K562 (cell line): ENCODE data around the gene HES3. TPM values are rescaled to one million over a fixed set of nuclear protein-coding genes. Genes with fewer than 3 reads are reported as not detected.

Source experiments
- BRD9 ChIP-seq: fragments of 450-650 bp; IDR thresholded peaks from 2 replicates; pipeline ENCODE4 v1.6.1; 2018; ENCODE audit warnings: low read depth; ENCODE audit not compliant: partially characterized antibody
- CBX1 ChIP-seq: sonication (generic); IDR thresholded peaks from 2 replicates; pipeline ENCODE4 v1.6.1; 2016; ENCODE audit warnings: antibody characterized with exemption, low read depth, mild to moderate bottlenecking
- CXXC5 ChIP-seq: fragments of 250-450 bp; sonication (Bioruptor Pico); IDR thresholded peaks from 2 replicates; pipeline ENCODE4 v1.8.0; 2022; ENCODE audit warnings: inconsistent platforms, mild to moderate bottlenecking, moderate library complexity
- HMGN3 ChIP-seq: IDR thresholded peaks from 2 replicates; pipeline ENCODE4 v1.6.1; 2011; ENCODE audit warnings: borderline replicate concordance, low read depth, mild to moderate bottlenecking, mixed read lengths, low read length; ENCODE audit not compliant: insufficient read length; ENCODE audit errors: extremely low read depth
- MYC ChIP-seq, 2 experiments: fragments of 250-450 bp in 1 of 2; sonication (Bioruptor Pico) in 1 of 2; IDR thresholded peaks; 2 replicates each; pipeline versions ENCODE4 v1.5.1 to v1.6.1; 2012 to 2021; ENCODE audit warnings: low read depth in 2 of 2, borderline replicate concordance in 1 of 2, improper control_type of control experiment in 1 of 2, low read length in 1 of 2, mild to moderate bottlenecking in 1 of 2, moderate library complexity in 1 of 2
- RB1 ChIP-seq: fragments of 450-650 bp; IDR thresholded peaks from 2 replicates; pipeline ENCODE4 v1.6.1; 2017; ENCODE audit warnings: low read depth, mild to moderate bottlenecking
- SMARCB1 ChIP-seq: IDR thresholded peaks from 2 replicates; pipeline ENCODE4 v1.6.1; 2011; ENCODE audit warnings: improper control_type of control experiment, low read depth; ENCODE audit not compliant: insufficient read length
- STAG1 ChIP-seq: sonication (generic); formaldehyde crosslinking; IDR thresholded peaks from 2 replicates; pipeline ENCODE4 v1.5.0; 2020; ENCODE audit warnings: missing genetic modification reagents, borderline replicate concordance
- TAF15 ChIP-seq: fragments of 200-400 bp; formaldehyde crosslinking; IDR thresholded peaks from 2 replicates; pipeline ENCODE4 v1.6.1; 2017; ENCODE audit warnings: mild to moderate bottlenecking, low read depth, low read length, moderate library complexity
- TARDBP ChIP-seq: fragments of 450-650 bp; IDR thresholded peaks from 2 replicates; pipeline ENCODE4 v1.6.1; 2016
- ZFX ChIP-seq: sonication (generic); formaldehyde crosslinking; IDR thresholded peaks from 2 replicates; pipeline ENCODE4 v1.8.0; 2022; ENCODE audit warnings: mild to moderate bottlenecking, missing genetic modification reagents, moderate library complexity
- polyA plus RNA-seq, 8 experiments: library from polyadenylated mRNA; depleted of rRNA in 4 of 8; stranded (reverse) in 5 of 8; unstranded in 3 of 8; fragments of >200 nt; fragmentation: Nextera tagmentation in 2 of 8; fragmentation: Illumina TruSeq in 1 of 8; extraction: Ambion mirVana in 2 of 8; extraction: Trizol in 1 of 8; gene quantifications; 2 replicates each; pipeline versions ENCODE4 v1.2.1 to v1.2.3, GENCODE V29; 2011 to 2014; ENCODE audit warnings: inconsistent platforms in 1 of 8, missing spikeins in 1 of 8
- total RNA-seq, 7 experiments: library from RNA; depleted of rRNA in 6 of 7; stranded (reverse); fragments of >200 nt in 6 of 7; fragmentation: Illumina TruSeq in 2 of 7; extraction: Trizol in 2 of 7; gene quantifications; 2 replicates each; pipeline versions ENCODE4 v1.2.1 to v1.2.3, GENCODE V29; 2011 to 2021; ENCODE audit warnings: low replicate concordance in 1 of 7
- TF ChIP-seq, protein P1 (sequence below): fragments of 250-450 bp; sonication (Bioruptor Pico); IDR thresholded peaks from 2 replicates; pipeline ENCODE4 v1.5.0; 2020; ENCODE audit warnings: mild to moderate bottlenecking
- TF ChIP-seq, protein P2 (sequence below), 2 experiments: fragments of 450-650 bp; IDR thresholded peaks; 2 replicates each; pipeline ENCODE4 v1.6.1; 2018; ENCODE audit warnings: mild to moderate bottlenecking in 2 of 2, low read depth in 1 of 2; ENCODE audit not compliant: partially characterized antibody in 2 of 2
- TF ChIP-seq, protein P3 (sequence below): fragments of 250-450 bp; sonication (Bioruptor Pico); IDR thresholded peaks from 2 replicates; pipeline ENCODE4 v1.4.0; 2020; ENCODE audit warnings: mild to moderate bottlenecking
- TF ChIP-seq, protein P4 (sequence below): fragments of 450-650 bp; IDR thresholded peaks from 2 replicates; pipeline ENCODE4 v1.6.1; 2014; ENCODE audit warnings: low read depth, mild to moderate bottlenecking, moderate library complexity, borderline replicate concordance

HES3 gene
- total and polyA plus RNA-seq, 9 of the 15 experiments (the other 6 are each of a cell fraction or from before 2014, with no cell fraction given), result not detected

DNA sequence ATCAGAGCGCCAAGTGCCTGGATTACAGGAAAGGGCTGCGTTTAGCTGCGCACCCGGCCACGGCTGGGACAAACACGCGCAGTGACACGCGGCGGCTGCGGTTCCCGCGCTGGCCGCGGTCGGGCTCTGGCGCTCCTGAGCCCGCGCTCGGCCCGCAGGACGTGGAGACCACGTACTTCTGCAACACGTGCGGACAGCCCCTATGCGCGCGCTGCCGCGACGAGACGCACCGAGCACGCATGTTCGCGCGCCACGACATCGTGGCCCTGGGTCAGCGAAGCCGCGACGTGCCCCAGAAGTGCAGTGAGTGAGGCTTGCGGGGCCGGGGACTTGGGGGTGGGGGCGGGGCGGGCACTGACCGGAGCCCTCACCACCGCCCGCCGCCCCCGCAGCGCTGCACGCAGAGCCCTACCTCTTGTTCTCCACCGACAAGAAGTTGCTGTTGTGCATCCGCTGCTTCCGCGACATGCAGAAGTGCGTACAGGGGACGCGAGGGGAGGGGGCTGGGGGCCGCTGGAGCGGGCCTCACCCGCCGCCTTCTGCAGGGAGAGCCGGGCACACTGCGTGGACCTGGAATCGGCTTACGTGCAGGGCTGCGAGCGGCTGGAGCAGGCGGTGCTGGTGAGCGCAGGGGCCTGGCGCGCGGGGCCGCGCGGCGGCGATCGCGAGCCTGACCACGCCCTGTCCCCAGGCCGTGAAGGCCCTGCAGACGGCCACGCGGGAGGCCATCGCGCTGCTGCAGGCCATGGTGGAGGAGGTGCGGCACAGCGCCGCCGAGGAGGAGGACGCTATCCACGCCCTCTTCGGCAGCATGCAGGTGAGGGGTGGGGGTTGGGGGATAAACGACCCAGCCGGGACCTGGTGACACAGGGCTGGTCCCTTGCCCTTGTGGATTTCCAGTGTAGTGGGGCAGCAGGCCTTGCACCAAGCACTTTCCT, 35.0 kb upstream of the HES3 start (continued):
- TF ChIP-seq, protein P1, sequence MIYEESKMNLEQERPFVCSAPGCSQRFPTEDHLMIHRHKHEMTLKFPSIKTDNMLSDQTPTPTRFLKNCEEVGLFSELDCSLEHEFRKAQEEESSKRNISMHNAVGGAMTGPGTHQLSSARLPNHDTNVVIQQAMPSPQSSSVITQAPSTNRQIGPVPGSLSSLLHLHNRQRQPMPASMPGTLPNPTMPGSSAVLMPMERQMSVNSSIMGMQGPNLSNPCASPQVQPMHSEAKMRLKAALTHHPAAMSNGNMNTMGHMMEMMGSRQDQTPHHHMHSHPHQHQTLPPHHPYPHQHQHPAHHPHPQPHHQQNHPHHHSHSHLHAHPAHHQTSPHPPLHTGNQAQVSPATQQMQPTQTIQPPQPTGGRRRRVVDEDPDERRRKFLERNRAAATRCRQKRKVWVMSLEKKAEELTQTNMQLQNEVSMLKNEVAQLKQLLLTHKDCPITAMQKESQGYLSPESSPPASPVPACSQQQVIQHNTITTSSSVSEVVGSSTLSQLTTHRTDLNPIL (CRISPR knock-in tag), result no peak
- TF ChIP-seq CBX1 (no peak), MYC (IDR thresholded peaks at IDR 0.05; ENCODE audit: low read depth, low read length) (peak; percentile 93), MYC (CRISPR knock-in tag; IDR thresholded peaks at IDR 0.05; ENCODE audit: borderline replicate concordance, low read depth) (no peak), BRD9 (no peak), ZFX (CRISPR knock-in tag) (peak; percentile 81), SMARCB1 (no peak), TARDBP (0 out of 2 replicates have a peak, but pooled peaks have one; percentile 19), RB1 (peak; percentile 82), HMGN3 (peak; percentile 63), CXXC5 (peak; percentile 95), TAF15 (no peak), STAG1 (no peak)
- TF ChIP-seq, protein P2, sequence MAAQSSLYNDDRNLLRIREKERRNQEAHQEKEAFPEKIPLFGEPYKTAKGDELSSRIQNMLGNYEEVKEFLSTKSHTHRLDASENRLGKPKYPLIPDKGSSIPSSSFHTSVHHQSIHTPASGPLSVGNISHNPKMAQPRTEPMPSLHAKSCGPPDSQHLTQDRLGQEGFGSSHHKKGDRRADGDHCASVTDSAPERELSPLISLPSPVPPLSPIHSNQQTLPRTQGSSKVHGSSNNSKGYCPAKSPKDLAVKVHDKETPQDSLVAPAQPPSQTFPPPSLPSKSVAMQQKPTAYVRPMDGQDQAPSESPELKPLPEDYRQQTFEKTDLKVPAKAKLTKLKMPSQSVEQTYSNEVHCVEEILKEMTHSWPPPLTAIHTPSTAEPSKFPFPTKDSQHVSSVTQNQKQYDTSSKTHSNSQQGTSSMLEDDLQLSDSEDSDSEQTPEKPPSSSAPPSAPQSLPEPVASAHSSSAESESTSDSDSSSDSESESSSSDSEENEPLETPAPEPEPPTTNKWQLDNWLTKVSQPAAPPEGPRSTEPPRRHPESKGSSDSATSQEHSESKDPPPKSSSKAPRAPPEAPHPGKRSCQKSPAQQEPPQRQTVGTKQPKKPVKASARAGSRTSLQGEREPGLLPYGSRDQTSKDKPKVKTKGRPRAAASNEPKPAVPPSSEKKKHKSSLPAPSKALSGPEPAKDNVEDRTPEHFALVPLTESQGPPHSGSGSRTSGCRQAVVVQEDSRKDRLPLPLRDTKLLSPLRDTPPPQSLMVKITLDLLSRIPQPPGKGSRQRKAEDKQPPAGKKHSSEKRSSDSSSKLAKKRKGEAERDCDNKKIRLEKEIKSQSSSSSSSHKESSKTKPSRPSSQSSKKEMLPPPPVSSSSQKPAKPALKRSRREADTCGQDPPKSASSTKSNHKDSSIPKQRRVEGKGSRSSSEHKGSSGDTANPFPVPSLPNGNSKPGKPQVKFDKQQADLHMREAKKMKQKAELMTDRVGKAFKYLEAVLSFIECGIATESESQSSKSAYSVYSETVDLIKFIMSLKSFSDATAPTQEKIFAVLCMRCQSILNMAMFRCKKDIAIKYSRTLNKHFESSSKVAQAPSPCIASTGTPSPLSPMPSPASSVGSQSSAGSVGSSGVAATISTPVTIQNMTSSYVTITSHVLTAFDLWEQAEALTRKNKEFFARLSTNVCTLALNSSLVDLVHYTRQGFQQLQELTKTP (IDR thresholded peaks at IDR 0.05; ENCODE audit: low read depth in 1 of 2, partially characterized antibody in 2 of 2), result no peak
- TF ChIP-seq, protein P3, sequence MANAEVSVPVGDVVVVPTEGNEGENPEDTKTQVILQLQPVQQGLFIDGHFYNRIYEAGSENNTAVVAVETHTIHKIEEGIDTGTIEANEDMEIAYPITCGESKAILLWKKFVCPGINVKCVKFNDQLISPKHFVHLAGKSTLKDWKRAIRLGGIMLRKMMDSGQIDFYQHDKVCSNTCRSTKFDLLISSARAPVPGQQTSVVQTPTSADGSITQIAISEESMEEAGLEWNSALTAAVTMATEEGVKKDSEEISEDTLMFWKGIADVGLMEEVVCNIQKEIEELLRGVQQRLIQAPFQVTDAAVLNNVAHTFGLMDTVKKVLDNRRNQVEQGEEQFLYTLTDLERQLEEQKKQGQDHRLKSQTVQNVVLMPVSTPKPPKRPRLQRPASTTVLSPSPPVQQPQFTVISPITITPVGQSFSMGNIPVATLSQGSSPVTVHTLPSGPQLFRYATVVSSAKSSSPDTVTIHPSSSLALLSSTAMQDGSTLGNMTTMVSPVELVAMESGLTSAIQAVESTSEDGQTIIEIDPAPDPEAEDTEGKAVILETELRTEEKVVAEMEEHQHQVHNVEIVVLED (CRISPR knock-in tag), result peak; percentile 71
- TF ChIP-seq, protein P4, sequence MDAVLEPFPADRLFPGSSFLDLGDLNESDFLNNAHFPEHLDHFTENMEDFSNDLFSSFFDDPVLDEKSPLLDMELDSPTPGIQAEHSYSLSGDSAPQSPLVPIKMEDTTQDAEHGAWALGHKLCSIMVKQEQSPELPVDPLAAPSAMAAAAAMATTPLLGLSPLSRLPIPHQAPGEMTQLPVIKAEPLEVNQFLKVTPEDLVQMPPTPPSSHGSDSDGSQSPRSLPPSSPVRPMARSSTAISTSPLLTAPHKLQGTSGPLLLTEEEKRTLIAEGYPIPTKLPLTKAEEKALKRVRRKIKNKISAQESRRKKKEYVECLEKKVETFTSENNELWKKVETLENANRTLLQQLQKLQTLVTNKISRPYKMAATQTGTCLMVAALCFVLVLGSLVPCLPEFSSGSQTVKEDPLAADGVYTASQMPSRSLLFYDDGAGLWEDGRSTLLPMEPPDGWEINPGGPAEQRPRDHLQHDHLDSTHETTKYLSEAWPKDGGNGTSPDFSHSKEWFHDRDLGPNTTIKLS, result peak; percentile 39; the same call in 1 of the 2 replicates
